A549 (cell line): ENCODE data around the gene FZD7.

Experiments used
- BHLHE40 ChIP-seq: IDR thresholded peaks from 2 replicates; pipeline ENCODE4 v1.6.1; 2012; ENCODE audit warnings: low read depth, low read length, inconsistent platforms
- EP300 ChIP-seq, 2 experiments: fragments of >200 bp; sonication (Bioruptor Twin); formaldehyde crosslinking; IDR thresholded peaks; 2 replicates in 1 of 2; 3 replicates in 1 of 2; pipeline ENCODE4 v1.6.1; 2016 to 2017
- FOSB ChIP-seq: fragments of 250-450 bp; sonication (Bioruptor Pico); IDR thresholded peaks from 2 replicates; pipeline ENCODE4 v1.5.0; 2020; ENCODE audit warnings: mild to moderate bottlenecking, moderate library complexity
- HDAC2 ChIP-seq: fragments of 200-600 bp; sonication (generic); IDR thresholded peaks from 2 replicates; pipeline ENCODE4 v1.6.1; 2016
- NPAS2 ChIP-seq: fragments of 250-450 bp; sonication (Bioruptor Pico); IDR thresholded peaks from 2 replicates; pipeline ENCODE4 v1.8.0; 2022; ENCODE audit warnings: mild to moderate bottlenecking, moderate library complexity, borderline replicate concordance
- PHF8 ChIP-seq: fragments of 200-600 bp; sonication (generic); IDR thresholded peaks from 2 replicates; pipeline ENCODE4 v1.6.1; 2016; ENCODE audit warnings: low read depth, mild to moderate bottlenecking, antibody characterized with exemption, moderate library complexity, borderline replicate concordance
- POLR2A ChIP-seq: IDR thresholded peaks from 2 replicates; pipeline ENCODE4 v1.6.1; 2012; ENCODE audit warnings: mild to moderate bottlenecking, low read length
- RAD21 ChIP-seq, 2 experiments: fragments of >200 bp in 1 of 2; sonication (Bioruptor Twin) in 1 of 2; formaldehyde crosslinking in 1 of 2; IDR thresholded peaks in 1 of 2; conservative IDR thresholded peaks in 1 of 2; 2 replicates in 1 of 2; 3 replicates in 1 of 2; pipeline ENCODE4 v1.6.1; 2012 to 2018; ENCODE audit warnings: inconsistent platforms in 1 of 2
- RFX5 ChIP-seq: fragments of 450-650 bp; IDR thresholded peaks from 2 replicates; pipeline ENCODE4 v1.7.1; 2014; ENCODE audit warnings: antibody characterized with exemption, mild to moderate bottlenecking, moderate library complexity
- RNF2 ChIP-seq: fragments of 200-600 bp; sonication (generic); IDR thresholded peaks from 2 replicates; pipeline ENCODE4 v1.6.1; 2016; ENCODE audit warnings: low read depth, mild to moderate bottlenecking, antibody characterized with exemption, moderate library complexity, borderline replicate concordance
- TF ChIP-seq, protein P1 (sequence below): fragments of >200 bp; sonication (Bioruptor Twin); formaldehyde crosslinking; IDR thresholded peaks from 3 replicates; pipeline ENCODE4 v1.5.1; 2016
- TF ChIP-seq, protein P2 (sequence below): fragments of 200-600 bp; sonication (generic); IDR thresholded peaks from 2 replicates; pipeline ENCODE4 v1.6.1; 2016; ENCODE audit warnings: antibody characterized with exemption, mild to moderate bottlenecking, moderate library complexity

DNA sequence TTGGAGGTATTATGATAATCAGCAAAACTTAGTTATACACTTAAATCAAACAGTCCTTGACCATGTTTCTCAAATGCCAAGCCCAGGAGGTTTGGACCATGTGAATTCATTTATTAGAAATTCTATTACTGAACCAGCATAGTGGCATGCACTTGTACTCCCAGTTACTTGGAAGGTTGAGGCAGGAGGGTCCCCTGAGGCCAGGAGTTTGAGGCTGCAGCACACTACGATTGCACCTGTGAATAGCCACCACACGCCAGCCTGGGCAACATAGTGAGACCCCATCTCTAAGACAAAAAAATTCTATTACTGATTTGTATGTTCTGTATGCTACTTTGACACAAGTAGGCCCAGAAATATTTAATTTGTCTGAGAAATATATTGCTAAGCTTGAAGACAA lies 43.6 kb upstream of the FZD7 start:
- TF ChIP-seq, protein P1, sequence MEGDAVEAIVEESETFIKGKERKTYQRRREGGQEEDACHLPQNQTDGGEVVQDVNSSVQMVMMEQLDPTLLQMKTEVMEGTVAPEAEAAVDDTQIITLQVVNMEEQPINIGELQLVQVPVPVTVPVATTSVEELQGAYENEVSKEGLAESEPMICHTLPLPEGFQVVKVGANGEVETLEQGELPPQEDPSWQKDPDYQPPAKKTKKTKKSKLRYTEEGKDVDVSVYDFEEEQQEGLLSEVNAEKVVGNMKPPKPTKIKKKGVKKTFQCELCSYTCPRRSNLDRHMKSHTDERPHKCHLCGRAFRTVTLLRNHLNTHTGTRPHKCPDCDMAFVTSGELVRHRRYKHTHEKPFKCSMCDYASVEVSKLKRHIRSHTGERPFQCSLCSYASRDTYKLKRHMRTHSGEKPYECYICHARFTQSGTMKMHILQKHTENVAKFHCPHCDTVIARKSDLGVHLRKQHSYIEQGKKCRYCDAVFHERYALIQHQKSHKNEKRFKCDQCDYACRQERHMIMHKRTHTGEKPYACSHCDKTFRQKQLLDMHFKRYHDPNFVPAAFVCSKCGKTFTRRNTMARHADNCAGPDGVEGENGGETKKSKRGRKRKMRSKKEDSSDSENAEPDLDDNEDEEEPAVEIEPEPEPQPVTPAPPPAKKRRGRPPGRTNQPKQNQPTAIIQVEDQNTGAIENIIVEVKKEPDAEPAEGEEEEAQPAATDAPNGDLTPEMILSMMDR: no peak
- TF ChIP-seq POLR2A (no peak), PHF8 (no peak), RNF2 (no peak), RFX5 (no peak), RAD21 (conservative IDR thresholded peaks at IDR 0.05 in 1 of 2, IDR thresholded peaks at IDR 0.05 in 1 of 2) (no peak), HDAC2 (no peak), FOSB (CRISPR knock-in tag) (no peak), BHLHE40 (no peak), EP300 (IDR thresholded peaks at IDR 0.05) (no peak), NPAS2 (CRISPR knock-in tag) (no peak)
- TF ChIP-seq, protein P2, sequence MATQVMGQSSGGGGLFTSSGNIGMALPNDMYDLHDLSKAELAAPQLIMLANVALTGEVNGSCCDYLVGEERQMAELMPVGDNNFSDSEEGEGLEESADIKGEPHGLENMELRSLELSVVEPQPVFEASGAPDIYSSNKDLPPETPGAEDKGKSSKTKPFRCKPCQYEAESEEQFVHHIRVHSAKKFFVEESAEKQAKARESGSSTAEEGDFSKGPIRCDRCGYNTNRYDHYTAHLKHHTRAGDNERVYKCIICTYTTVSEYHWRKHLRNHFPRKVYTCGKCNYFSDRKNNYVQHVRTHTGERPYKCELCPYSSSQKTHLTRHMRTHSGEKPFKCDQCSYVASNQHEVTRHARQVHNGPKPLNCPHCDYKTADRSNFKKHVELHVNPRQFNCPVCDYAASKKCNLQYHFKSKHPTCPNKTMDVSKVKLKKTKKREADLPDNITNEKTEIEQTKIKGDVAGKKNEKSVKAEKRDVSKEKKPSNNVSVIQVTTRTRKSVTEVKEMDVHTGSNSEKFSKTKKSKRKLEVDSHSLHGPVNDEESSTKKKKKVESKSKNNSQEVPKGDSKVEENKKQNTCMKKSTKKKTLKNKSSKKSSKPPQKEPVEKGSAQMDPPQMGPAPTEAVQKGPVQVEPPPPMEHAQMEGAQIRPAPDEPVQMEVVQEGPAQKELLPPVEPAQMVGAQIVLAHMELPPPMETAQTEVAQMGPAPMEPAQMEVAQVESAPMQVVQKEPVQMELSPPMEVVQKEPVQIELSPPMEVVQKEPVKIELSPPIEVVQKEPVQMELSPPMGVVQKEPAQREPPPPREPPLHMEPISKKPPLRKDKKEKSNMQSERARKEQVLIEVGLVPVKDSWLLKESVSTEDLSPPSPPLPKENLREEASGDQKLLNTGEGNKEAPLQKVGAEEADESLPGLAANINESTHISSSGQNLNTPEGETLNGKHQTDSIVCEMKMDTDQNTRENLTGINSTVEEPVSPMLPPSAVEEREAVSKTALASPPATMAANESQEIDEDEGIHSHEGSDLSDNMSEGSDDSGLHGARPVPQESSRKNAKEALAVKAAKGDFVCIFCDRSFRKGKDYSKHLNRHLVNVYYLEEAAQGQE: no peak
